Trophoblast cell (in vitro differentiated cells and primary cell): ENCODE data around the gene SH3BP4.

ENCODE experiments used
- DNase-seq, 2 donors: peaks; one replicate each; pipeline ENCODE4 v3.0.0-alpha.2; 2016
- H2AFZ ChIP-seq: 2 replicates; pipeline ENCODE4 v1.6.1; 2013; ENCODE audit warnings: low read length, moderate library complexity, mild to moderate bottlenecking; ENCODE audit not compliant: insufficient read depth, poor library complexity
- H2AK5ac ChIP-seq: 2 replicates; pipeline ENCODE4 v1.6.1; 2013; ENCODE audit warnings: mild to moderate bottlenecking, low read length
- H2BK120ac ChIP-seq: 2 replicates; pipeline ENCODE4 v1.6.1; 2013; ENCODE audit warnings: low read length, mild to moderate bottlenecking, moderate library complexity; ENCODE audit not compliant: insufficient read depth, poor library complexity
- H2BK12ac ChIP-seq: 2 replicates; pipeline ENCODE4 v1.6.1; 2013; ENCODE audit warnings: mild to moderate bottlenecking, low read length, moderate library complexity
- H2BK5ac ChIP-seq: 2 replicates; pipeline ENCODE4 v1.6.1; 2013; ENCODE audit warnings: low read length, low read depth, moderate library complexity, mild to moderate bottlenecking; ENCODE audit not compliant: poor library complexity
- H3K14ac ChIP-seq: 2 replicates; pipeline ENCODE4 v1.6.1; 2013; ENCODE audit warnings: mild to moderate bottlenecking, low read length
- H3K18ac ChIP-seq: 2 replicates; pipeline ENCODE4 v1.6.1; 2013; ENCODE audit warnings: mild to moderate bottlenecking, low read length
- H3K23ac ChIP-seq: 2 replicates; pipeline ENCODE4 v1.6.1; 2013; ENCODE audit warnings: low read length
- H3K27ac ChIP-seq: 2 replicates; pipeline ENCODE4 v1.5.1; 2013; ENCODE audit warnings: low read depth, mild to moderate bottlenecking, inconsistent platforms, low read length, moderate library complexity
- H3K27me3 ChIP-seq: 2 replicates; pipeline ENCODE4 v1.6.1; 2013; ENCODE audit warnings: inconsistent platforms, mild to moderate bottlenecking, low read length, moderate library complexity; ENCODE audit not compliant: insufficient read depth
- H3K36me3 ChIP-seq, 2 experiments: 1 replicate in 1 of 2; 2 replicates in 1 of 2; pipeline ENCODE4 v1.6.1; 2013; ENCODE audit warnings: low read length in 2 of 2, mild to moderate bottlenecking in 2 of 2, moderate library complexity in 1 of 2; ENCODE audit not compliant: insufficient read depth in 2 of 2, control insufficient read depth in 1 of 2
- H3K4ac ChIP-seq: 2 replicates; pipeline ENCODE4 v1.6.1; 2013; ENCODE audit warnings: low read depth, mild to moderate bottlenecking, low read length, moderate library complexity
- H3K4me1 ChIP-seq, 2 experiments: 1 replicate in 1 of 2; 2 replicates in 1 of 2; pipeline ENCODE4 v1.6.1; 2013; ENCODE audit warnings: low read length in 2 of 2, mild to moderate bottlenecking in 2 of 2, moderate library complexity in 1 of 2; ENCODE audit not compliant: insufficient read depth in 2 of 2, control insufficient read depth in 1 of 2
- H3K4me2 ChIP-seq: 2 replicates; pipeline ENCODE4 v1.6.1; 2013; ENCODE audit warnings: inconsistent platforms, mild to moderate bottlenecking, low read length, moderate library complexity
- H3K4me3 ChIP-seq: 2 replicates; pipeline ENCODE4 v1.5.1; 2013; ENCODE audit warnings: mild to moderate bottlenecking, low read depth, low read length, inconsistent platforms
- H3K79me1 ChIP-seq: one replicate; pipeline ENCODE4 v1.6.1; 2013; ENCODE audit warnings: low read length
- H3K79me2 ChIP-seq: 2 replicates; pipeline ENCODE4 v1.6.1; 2013; ENCODE audit warnings: low read length, mild to moderate bottlenecking; ENCODE audit not compliant: control insufficient read depth, insufficient read depth, poor library complexity
- H3K9ac ChIP-seq: 2 replicates; pipeline ENCODE4 v1.6.1; 2013; ENCODE audit warnings: mild to moderate bottlenecking, low read length
- H3K9me3 ChIP-seq: 2 replicates; pipeline ENCODE4 v1.6.1; 2013; ENCODE audit warnings: low read depth, mild to moderate bottlenecking, control low read depth, inconsistent platforms, low read length; ENCODE audit not compliant: insufficient read depth
- H4K12ac ChIP-seq: 2 replicates; pipeline ENCODE4 v1.6.1; 2013; ENCODE audit warnings: low read depth, mild to moderate bottlenecking, low read length, moderate library complexity
- H4K8ac ChIP-seq: 2 replicates; pipeline ENCODE4 v1.6.1; 2013; ENCODE audit warnings: low read depth, mild to moderate bottlenecking, low read length, moderate library complexity
- H4K91ac ChIP-seq: one replicate; pipeline ENCODE4 v1.6.1; 2013; ENCODE audit warnings: low read depth, mild to moderate bottlenecking, low read length, moderate library complexity
- WGBS: extraction: QIAGEN DNeasy Blood & Tissue Kit; methylation state at CpG from one replicate; pipeline ENCODE4 v1.1.7; 2013; ENCODE audit warnings: missing lambda C conversion rate; ENCODE audit not compliant: insufficient read length, insufficient coverage; ENCODE audit errors: extremely low coverage; 5-methylcytosine and 5-hydroxymethylcytosine counted together

SH3BP4 gene

DNA sequence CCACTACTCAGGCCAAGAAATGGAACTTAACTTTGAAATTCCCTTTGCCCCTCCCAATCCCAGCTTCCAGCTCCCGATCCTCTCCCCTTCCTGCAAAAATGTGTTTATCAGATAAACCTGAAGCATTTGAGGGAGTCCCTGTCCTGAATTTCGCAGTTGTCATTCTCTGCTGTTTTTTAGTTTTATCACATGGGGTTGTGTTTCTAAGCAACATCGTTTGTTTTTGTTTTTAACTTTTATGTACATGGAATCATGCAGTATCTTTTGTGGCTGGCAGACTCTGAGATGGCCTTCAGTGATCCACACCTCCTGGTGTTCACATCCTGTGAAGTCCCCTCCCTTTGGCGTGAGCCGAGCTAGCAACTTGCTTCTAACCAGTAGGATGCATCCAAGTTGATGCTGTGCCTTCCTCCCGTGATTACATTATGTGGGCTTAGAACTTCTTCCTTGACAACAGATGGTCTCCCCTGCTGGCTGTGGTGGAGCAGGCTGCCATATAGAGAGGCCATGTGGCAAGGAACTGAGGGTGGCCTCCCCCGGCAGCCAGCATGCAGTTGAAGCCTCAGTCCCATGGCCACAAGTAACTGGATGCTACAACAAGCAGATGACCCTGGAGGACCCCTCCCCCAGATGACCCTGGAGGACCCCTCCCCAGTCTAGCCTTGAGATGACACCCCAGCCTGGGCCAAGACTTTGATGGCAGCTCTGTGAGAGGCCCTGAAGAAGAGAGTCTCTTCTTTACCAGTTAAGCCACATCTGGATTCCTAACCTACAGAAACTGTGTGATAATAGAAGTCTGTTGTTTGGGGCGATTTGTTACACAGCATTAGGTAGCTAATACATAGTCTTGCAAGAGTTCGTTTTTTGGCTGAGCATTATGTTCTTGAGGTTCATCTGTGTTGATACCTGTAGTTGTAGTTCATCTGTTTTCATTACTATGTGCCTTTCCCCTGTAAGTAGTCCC, 27.7 kb downstream of the SH3BP4 start:
- peaks cover 41 to 49% of the 10 kb centered on the region in 2 experiments for H3K4me1 ChIP-seq
- no peak overlapping the region for H3K9ac ChIP-seq
- H3K9me3 ChIP-seq = no peaks in the 10 kb centered on the region
- H2AFZ ChIP-seq = no peak overlapping the region
- no peak overlapping the region for H3K4me3 ChIP-seq
- H3K79me1 ChIP-seq = peaks cover 31% of the 10 kb centered on the region
- H3K36me3 ChIP-seq = peaks cover 9 to 10% of the 10 kb centered on the region in 2 experiments
- peak; percentile 47 to 54 for DNase-seq
- no peak overlapping the region for H2BK120ac ChIP-seq
- H2BK12ac ChIP-seq = peak overlapping the region; percentile 0
- no peak overlapping the region for H2AK5ac ChIP-seq
- no CpG with 5 or more reads among the region's 9 CpGs for WGBS
- H3K4ac ChIP-seq = peak overlapping the region; percentile 2
- peak overlapping the region; percentile 12 for H3K14ac ChIP-seq
- H2BK5ac ChIP-seq = no peak overlapping the region
- no peaks in the 10 kb centered on the region for H3K27me3 ChIP-seq
- no peak overlapping the region for H3K4me2 ChIP-seq
- no peak overlapping the region for H4K8ac ChIP-seq
- H3K27ac ChIP-seq = no peak overlapping the region
- H3K18ac ChIP-seq = peak overlapping the region; percentile 13
- peaks cover 25% of the 10 kb centered on the region for H3K79me2 ChIP-seq
- H3K23ac ChIP-seq = no peak overlapping the region
- H4K12ac ChIP-seq = no peak overlapping the region
- no peak overlapping the region for H4K91ac ChIP-seq

DNA sequence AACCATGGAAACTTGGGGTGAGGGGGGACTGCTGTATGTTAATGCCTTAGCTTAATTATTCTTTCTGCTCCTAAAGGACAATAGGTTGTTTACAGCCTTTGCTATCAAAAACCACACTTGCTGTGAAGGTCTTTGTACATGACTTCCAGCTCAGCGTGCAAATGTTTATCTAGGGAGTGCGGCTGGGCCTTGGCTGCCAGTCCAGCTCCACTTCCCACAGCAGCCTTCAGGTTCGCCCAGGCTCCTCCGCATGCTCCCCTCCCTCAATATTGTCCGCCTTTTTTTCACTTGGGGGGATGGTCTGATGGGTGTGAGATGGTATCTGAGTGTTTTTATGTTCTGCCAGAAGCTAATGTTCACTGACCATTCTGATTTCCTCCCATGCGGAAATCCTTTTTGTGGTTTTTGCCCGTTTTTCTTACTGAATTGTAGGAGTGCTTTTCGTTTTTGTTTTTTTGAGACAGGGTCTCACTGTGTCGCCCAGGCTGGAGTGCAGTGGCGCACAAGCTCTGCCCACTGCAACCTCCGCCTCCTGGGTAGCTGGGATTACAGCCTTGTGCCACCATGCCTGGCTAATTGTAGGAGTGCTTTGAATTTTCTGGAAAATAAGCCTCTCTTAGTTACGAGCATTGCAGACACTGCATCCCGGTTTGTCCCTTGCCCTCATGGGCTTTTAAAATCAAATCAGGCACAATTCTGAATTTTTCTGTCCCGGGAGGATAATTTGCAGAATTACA, 28.8 kb downstream of the SH3BP4 start:
- H3K36me3 ChIP-seq = peaks cover 9 to 11% of the 10 kb centered on the region in 2 experiments
- no peaks in the 10 kb centered on the region for H3K9me3 ChIP-seq
- H3K79me2 ChIP-seq = peaks cover 20% of the 10 kb centered on the region
- peaks cover 31% of the 10 kb centered on the region for H3K79me1 ChIP-seq
- H2BK120ac ChIP-seq = peak overlapping the region; percentile 48
- H3K4me1 ChIP-seq = peaks cover 45 to 51% of the 10 kb centered on the region in 2 experiments
- H3K4me3 ChIP-seq = no peak overlapping the region
- peak overlapping the region; percentile 48 for H2BK12ac ChIP-seq
- peak overlapping the region; percentile 58 for H2BK5ac ChIP-seq
- no peak overlapping the region for H4K12ac ChIP-seq
- no peak for DNase-seq
- H3K27me3 ChIP-seq = no peaks in the 10 kb centered on the region
- H4K8ac ChIP-seq = peak overlapping the region; percentile 33
- H2AK5ac ChIP-seq = no peak overlapping the region
- H3K4ac ChIP-seq = peak overlapping the region; percentile 19
- H4K91ac ChIP-seq = peak overlapping the region; percentile 41
- no CpG with 5 or more reads among the region's 14 CpGs for WGBS
- peak overlapping the region; percentile 15 for H2AFZ ChIP-seq
- no peak overlapping the region for H3K9ac ChIP-seq
- H3K23ac ChIP-seq = no peak overlapping the region
- peak overlapping the region; percentile 47 for H3K4me2 ChIP-seq
- H3K14ac ChIP-seq = peak overlapping the region; percentile 29
- peak overlapping the region; percentile 32 for H3K18ac ChIP-seq
- H3K27ac ChIP-seq = peak overlapping the region; percentile 92

DNA sequence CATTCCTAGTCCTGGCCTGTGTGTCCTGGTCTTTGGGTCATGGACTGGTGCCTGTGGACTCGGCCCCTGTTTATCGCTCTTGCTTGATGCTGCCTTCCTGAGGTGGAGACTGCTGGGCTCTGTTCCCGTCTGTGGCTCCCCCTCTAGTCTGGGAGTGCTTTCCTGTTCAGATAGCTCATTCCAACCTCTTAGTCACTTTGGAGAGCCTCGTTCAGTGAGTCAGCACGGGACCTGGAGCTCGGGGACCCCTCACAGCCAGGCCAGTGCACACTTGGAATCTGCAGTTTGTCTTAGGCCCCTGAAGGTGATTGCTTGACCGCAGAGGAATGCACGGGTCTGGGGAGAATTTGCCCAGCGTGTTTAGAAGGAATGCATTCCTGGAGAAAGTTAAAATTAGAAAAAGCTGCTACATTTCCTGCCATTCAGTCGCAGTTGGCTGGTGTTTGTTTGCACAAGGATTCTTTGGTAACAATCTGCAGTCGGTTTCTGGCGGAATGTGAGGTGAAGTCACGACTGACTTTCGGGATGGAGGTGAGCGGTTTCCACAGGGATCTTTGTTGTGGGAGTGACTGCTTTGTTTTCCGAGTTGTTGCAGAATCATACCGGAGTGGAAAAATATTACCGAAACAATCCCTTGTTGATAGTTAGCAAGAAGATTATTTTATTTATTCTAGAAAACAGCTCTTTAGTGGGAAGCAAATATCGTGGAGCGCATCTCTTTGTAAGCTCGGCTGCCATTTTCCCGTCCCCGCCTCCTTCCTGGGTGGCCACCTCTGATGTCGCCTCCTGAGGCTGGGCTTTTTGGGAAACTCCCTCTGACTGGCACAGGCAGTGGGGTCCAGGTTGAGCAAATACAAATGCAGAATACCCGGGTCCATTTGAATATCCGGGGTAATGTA, 29.6 kb downstream of the SH3BP4 start:
- Histone ChIP-seq H3K18ac (peak overlapping the region; percentile 70), H3K4ac (peak overlapping the region; percentile 71), H2BK5ac (peak overlapping the region; percentile 90), H3K27ac (peak overlapping the region; percentile 97), H3K4me3 (no peak overlapping the region), H2BK120ac (peak overlapping the region; percentile 85), H3K14ac (no peak overlapping the region), H4K91ac (peak overlapping the region; percentile 84), H3K9me3 (no peaks in the 10 kb centered on the region), H3K36me3 (peaks cover 9 to 14% of the 10 kb centered on the region in 2 experiments), H3K79me1 (peaks cover 31% of the 10 kb centered on the region), H2AK5ac (no peak overlapping the region), H2AFZ (no peak overlapping the region), H3K79me2 (peaks cover 20% of the 10 kb centered on the region), H3K4me2 (peak overlapping the region; percentile 54), H3K23ac (no peak overlapping the region), H3K27me3 (no peaks in the 10 kb centered on the region), H2BK12ac (peak overlapping the region; percentile 75), H4K12ac (no peak overlapping the region), H3K4me1 (peaks cover 50 to 58% of the 10 kb centered on the region in 2 experiments), H4K8ac (peak overlapping the region; percentile 52), H3K9ac (no peak overlapping the region)
- WGBS = no CpG with 5 or more reads among the region's 26 CpGs
- DNase-seq = peak; percentile 95 to 98
